ENCODE measurements around the gene BRD3OS. TPM values are rescaled to one million over a fixed set of nuclear protein-coding genes. Genes with fewer than 3 reads are reported as not detected.

BRD3OS gene
- total RNA-seq, 4 donors from 2014 or later: 0.76 to 9.3 (median 5.8) TPM

DNA sequence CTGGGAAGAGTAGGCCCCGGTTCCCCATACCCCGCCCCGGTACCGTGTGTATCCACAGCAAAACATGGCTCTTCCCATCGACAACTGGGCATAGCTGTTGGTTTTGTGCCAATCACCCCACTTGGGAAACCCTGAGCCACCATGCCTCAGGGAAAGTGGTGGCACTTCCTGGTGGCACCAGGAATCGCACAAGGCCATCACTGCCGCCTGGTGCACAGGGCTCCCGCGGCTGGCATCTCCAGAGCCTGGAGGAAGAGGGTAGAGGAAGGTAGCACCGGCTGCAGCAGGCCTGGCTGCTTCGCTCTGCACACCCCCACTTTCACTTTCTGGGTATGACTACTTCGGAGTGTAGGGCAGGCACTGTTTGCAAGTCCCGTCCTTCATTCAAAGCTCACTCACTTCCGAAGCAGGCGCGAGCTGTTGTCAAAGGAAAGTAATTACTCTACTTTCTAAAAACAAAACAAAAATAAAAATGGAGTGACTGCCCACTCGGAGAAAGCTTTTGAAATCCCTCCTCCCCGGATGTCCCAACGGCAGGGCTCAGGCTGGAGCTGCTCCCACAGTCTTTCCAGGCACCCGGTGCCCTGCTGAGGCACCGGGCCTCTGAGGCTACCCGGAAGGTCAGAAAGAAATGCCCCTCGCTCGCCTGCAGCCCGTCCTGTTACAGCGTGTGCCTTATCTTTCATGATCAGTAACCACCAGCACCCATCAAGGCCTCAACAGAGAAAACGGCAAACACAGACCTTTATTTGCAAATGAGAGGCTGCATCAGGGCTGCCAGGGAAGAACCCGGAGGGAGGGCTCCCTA is 40.5 kb downstream of the BRD3OS start:
- H3K4me1 ChIP-seq: peaks cover 59 to 62% of the 10 kb centered on the region in 2 donors
- H3K27me3 ChIP-seq: no peaks in the 10 kb centered on the region
- no peaks in the 10 kb centered on the region for H3K36me3 ChIP-seq
- no peak for ATAC-seq
- in situ Hi-C loops (cut with MboI; ENCODE audit: low sequenced_read_pairs in 4 of 4): no loop called here
- TF ChIP-seq, protein P1, sequence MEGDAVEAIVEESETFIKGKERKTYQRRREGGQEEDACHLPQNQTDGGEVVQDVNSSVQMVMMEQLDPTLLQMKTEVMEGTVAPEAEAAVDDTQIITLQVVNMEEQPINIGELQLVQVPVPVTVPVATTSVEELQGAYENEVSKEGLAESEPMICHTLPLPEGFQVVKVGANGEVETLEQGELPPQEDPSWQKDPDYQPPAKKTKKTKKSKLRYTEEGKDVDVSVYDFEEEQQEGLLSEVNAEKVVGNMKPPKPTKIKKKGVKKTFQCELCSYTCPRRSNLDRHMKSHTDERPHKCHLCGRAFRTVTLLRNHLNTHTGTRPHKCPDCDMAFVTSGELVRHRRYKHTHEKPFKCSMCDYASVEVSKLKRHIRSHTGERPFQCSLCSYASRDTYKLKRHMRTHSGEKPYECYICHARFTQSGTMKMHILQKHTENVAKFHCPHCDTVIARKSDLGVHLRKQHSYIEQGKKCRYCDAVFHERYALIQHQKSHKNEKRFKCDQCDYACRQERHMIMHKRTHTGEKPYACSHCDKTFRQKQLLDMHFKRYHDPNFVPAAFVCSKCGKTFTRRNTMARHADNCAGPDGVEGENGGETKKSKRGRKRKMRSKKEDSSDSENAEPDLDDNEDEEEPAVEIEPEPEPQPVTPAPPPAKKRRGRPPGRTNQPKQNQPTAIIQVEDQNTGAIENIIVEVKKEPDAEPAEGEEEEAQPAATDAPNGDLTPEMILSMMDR (IDR thresholded peaks at IDR 0.05 in 4 of 5, conservative IDR thresholded peaks at IDR 0.05 in 1 of 5): no peak
- TF ChIP-seq POLR2A (IDR thresholded peaks at IDR 0.05): peak in 1 of 2 donors; percentile 25
- peak in 1 of 2 donors; percentile 28 for DNase-seq
- H3K4me3 ChIP-seq: peak overlapping the region; percentile 60 to 78 (median 72)
- peak overlapping the region; percentile 77 to 84 (median 82) for H3K27ac ChIP-seq
- intact Hi-C loops (cut with DNase I; ENCODE audit: low total_unique reads): loop anchor here (2.0 to 5.0 kb wide), 3 partner anchors 17 to 1896 kb away; partner anchors contain the start of genes RXRA and UBAC1
- H3K9me3 ChIP-seq: no peaks in the 10 kb centered on the region

DNA sequence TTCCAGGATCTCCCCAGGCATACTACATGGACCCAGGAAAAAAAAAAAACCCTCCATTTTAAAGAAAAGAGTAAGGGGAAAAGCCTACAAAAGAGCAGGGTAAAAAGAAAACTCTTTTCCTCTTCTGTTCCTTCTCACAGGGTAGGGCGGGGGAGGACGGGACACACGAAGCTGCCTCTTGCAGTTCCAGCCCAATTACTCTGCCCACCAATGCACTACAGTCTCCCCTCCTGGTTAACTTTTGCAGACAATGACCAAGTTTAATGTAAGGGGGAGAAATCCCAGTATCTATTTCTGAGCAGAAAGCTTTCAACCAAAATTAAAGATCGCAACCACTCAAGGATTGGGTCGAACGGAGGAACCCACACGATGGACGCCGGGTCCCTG is 41.2 kb downstream of the BRD3OS start:
- intact Hi-C loops (cut with DNase I; ENCODE audit: low total_unique reads) (loop anchor here (2.0 to 5.0 kb wide), 3 partner anchors 18 to 1896 kb away; partner anchors contain the start of genes RXRA and UBAC1), in situ Hi-C loops (cut with MboI; ENCODE audit: low sequenced_read_pairs in 4 of 4) (no loop called here)
- DNase-seq (no peak), ATAC-seq (no peak)
- Histone ChIP-seq H3K4me3 (peak overlapping the region; percentile 60 to 78 (median 72)), H3K27ac (peak overlapping the region; percentile 77 to 84 (median 82)), H3K36me3 (no peaks in the 10 kb centered on the region), H3K27me3 (no peaks in the 10 kb centered on the region), H3K4me1 (peaks cover 52 to 55% of the 10 kb centered on the region in 2 donors), H3K9me3 (no peaks in the 10 kb centered on the region)
- no peak for TF ChIP-seq POLR2A (IDR thresholded peaks at IDR 0.05)
- TF ChIP-seq, protein P1 (IDR thresholded peaks at IDR 0.05 in 4 of 5, conservative IDR thresholded peaks at IDR 0.05 in 1 of 5): no peak

DNA sequence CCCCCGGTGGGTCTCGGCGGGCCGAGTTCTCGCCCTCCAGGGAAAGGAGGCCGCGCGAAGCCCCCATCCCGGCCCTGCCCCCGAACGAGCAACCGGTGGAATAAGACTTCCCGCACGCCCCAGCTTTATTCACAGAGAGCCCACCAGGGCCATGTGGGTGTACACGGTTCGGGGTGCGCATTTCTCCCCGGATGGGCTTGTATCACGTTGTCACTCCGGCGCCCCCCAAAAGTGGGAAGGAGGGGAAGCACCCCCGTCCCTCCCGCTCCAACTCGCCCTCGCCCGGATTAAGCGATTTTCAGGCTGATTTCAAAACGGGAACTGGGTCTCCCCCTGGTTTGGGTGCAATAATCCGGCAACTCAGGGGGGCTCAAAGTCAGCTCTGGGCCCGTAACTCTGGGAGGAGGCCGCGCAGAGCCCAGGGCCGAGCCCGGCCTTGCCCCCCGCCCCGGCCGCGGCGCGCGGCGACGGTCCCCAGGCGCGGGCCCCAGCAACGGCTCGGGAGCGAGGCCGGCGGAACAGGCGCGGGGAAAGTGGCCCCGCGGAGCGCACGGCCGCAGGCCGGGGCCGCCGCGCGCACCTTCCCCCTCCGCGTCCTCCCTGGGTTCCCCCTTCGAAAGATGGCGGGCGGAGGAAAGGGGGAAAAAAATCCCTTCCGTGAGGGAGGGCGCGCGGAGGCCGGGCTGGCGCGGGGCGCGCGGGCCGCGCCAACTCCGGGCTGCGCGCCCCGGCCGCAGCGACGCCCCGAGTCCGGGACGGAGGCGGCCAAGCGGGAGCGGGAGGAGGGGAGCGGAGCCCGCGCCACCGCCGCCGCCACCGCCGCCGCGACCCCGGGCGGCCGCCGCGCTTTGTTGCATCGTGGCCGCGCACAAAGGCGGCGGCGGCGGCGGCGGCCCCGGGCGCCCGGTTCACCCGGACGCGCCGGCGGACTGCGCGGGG is 41.9 kb downstream of the BRD3OS start:
- ATAC-seq: peak; percentile 40 to 45
- TF ChIP-seq, protein P1 (IDR thresholded peaks at IDR 0.05 in 4 of 5, conservative IDR thresholded peaks at IDR 0.05 in 1 of 5): no peak
- TF ChIP-seq POLR2A (IDR thresholded peaks at IDR 0.05): no peak

DNA sequence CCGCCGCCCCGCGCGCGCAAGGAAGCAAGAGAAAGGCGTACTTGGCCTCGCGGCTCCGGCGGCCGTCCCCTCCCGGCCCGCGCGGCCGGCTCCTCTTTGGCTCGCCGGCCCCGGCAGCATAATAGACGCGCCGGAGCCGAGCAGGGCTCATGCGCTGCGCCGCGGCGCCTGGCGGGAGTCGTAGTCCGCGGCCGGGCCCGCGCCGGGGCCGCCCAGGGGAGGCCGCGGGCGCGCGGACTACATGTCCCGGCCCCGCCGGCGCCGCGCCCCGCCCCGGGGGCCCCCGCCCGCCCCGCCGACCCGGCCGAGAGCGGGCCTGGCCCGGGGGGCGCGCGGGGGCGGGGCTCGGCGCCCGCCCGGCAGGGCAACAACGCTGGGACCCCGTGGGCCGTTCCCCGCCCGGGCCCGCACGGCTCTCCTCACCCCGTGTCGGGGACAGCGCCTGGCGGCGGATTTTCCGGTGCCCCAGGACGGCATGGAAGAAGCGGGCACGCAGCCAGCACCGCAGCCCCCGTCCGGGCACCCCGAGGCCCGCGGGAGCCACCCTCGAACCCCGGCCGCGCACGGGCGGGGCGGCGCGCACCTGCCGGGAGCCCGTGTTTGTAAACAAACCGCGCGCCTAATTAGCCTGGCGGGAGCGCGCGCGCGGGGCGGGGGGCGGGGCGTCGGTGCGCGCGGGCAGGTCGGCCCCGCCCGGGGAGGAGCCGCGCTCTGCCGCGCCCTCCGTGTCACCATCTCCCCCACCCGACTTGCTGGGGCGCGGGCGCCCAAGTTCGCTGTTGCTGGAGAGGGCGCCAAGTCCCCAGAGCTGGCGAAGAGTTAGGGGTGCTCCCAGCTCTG is 42.8 kb downstream of the BRD3OS start, which contains the start of gene BRD3:
Gene BRD3, minus strand, starts transcription at position 123 of the 840 bp plus-strand sequence. CDS start 14,549 bp downstream, outside the sequence.
- intact Hi-C loops (cut with DNase I; ENCODE audit: low total_unique reads) (loop anchor here (1.0 to 5.0 kb wide), 5 partner anchors 19 to 1894 kb away; partner anchors contain the start of genes BRD3OS, RXRA and UBAC1), in situ Hi-C loops (cut with MboI; ENCODE audit: low sequenced_read_pairs in 4 of 4) (no loop called here)
- ATAC-seq: peak; percentile 80 to 84
- peak within 1 kb of the TSS; percentile 89 to 99 (median 98) for H3K27ac ChIP-seq
- no peaks in the 10 kb centered on the region for H3K9me3 ChIP-seq
- no peaks in the 10 kb centered on the region for H3K27me3 ChIP-seq
- H3K36me3 ChIP-seq: no peaks in the 10 kb centered on the region
- peaks cover 36 to 39% of the 10 kb centered on the region in 2 donors for H3K4me1 ChIP-seq
- TF ChIP-seq, protein P1 (IDR thresholded peaks at IDR 0.05 in 4 of 5, conservative IDR thresholded peaks at IDR 0.05 in 1 of 5): no peak
- TF ChIP-seq POLR2A (IDR thresholded peaks at IDR 0.05): peak; percentile 89 to 93
- H3K4me3 ChIP-seq: peak within 1 kb of the TSS; percentile 60 to 89 (median 78)
- DNase-seq: peak; percentile 74 to 84

More for the DNA sequence above, 41.9 kb downstream of the BRD3OS start:
- Histone ChIP-seq H3K9me3 (no peaks in the 10 kb centered on the region), H3K27ac (peak overlapping the region; percentile 77 to 84 (median 82)), H3K36me3 (no peaks in the 10 kb centered on the region), H3K4me3 (peak overlapping the region; percentile 60 to 78 (median 72)), H3K27me3 (no peaks in the 10 kb centered on the region), H3K4me1 (peaks cover 45 to 48% of the 10 kb centered on the region in 2 donors)
- intact Hi-C loops (cut with DNase I; ENCODE audit: low total_unique reads) (loop anchor here (2.0 to 5.0 kb wide), 3 partner anchors 18 to 1895 kb away; partner anchors contain the start of genes RXRA and UBAC1), in situ Hi-C loops (cut with MboI; ENCODE audit: low sequenced_read_pairs in 4 of 4) (no loop called here)
- peak in 1 of 2 donors; percentile 18 for DNase-seq

Data from gastrocnemius medialis (tissue), 4 donors.